ENCODE results near the gene BACH2.

GRCh38 chr6:89952105-89952671, 344.5 kb downstream of the BACH2 start:
- TF ChIP-seq POLR2A (IDR thresholded peaks at IDR 0.05) (no peak), CTCF (IDR thresholded peaks at IDR 0.05) (no peak), POLR2AphosphoS5 (IDR thresholded peaks at IDR 0.05) (no peak)
